Subcutaneous adipose tissue (tissue), 4 donors: ENCODE results near the gene TMEM106C. TPM values are rescaled to one million over a fixed set of nuclear protein-coding genes. Genes with fewer than 3 reads are reported as not detected.

Source experiments
- CTCF ChIP-seq: fragments of 450-650 bp; IDR thresholded peaks from one replicate; pipeline ENCODE4 v1.5.1; 2016; ENCODE audit warnings: low read depth, mild to moderate bottlenecking, control low read depth, antibody characterized with exemption, moderate library complexity
- total RNA-seq, 4 donors: library from RNA; depleted of rRNA; stranded (reverse); fragments of >200 nt; gene quantifications; one replicate each; pipeline ENCODE4 v1.1.0, GENCODE V29; 2016

The TMEM106C gene
- 10 to 100 TPM; 16.5 to 49.7 (median 39.4) TPM for total RNA-seq

- no peak for TF ChIP-seq CTCF
Observed at GRCh38 chr12:47963340-47964040, at the start of gene TMEM106C. TMEM106C (plus strand) TSS chr12:47963596; CDS start chr12:47964237, 641 bp downstream.

- no peak for TF ChIP-seq CTCF
Observed at GRCh38 chr12:47920913-47921312, 42.5 kb upstream of the TMEM106C start.

- no peak for TF ChIP-seq CTCF
Observed at GRCh38 chr12:47921907-47922306, 41.5 kb upstream of the TMEM106C start.

GRCh38 chr12:47927346-47927745 is 36.0 kb upstream of the TMEM106C start:
- no peak for TF ChIP-seq CTCF

- TF ChIP-seq CTCF, result no peak
Observed at GRCh38 chr12:47930634-47931033, 32.8 kb upstream of the TMEM106C start.

GRCh38 chr12:47931187-47931586 is 32.2 kb upstream of the TMEM106C start:
- TF ChIP-seq CTCF, result no peak

- no peak for TF ChIP-seq CTCF
Observed at GRCh38 chr12:47935184-47935583, 28.2 kb upstream of the TMEM106C start.
